Stomach (tissue), 4 donors: Measurements from ENCODE around the gene TTLL3.

Experiments
- CTCF ChIP-seq, 7 experiments: fragments of 450-650 bp in 4 of 7; fragments of 200-600 bp in 3 of 7; sonication (generic) in 3 of 7; IDR thresholded peaks; one replicate each; pipeline ENCODE4 v1.5.1; 2016 to 2019; ENCODE audit warnings: antibody characterized with exemption in 7 of 7, control low read depth in 2 of 7, mild to moderate bottlenecking in 1 of 7
- POLR2A ChIP-seq, 4 donors: fragments of 450-650 bp; IDR thresholded peaks; one replicate each; pipeline ENCODE4 v1.6.1; 2016; ENCODE audit warnings: antibody characterized with exemption in 4 of 4, control low read depth in 2 of 4, mild to moderate bottlenecking in 1 of 4, moderate library complexity in 1 of 4

GRCh38 chr3:9866639-9867038 lies 56.6 kb downstream of the TTLL3 start:
- no peak for TF ChIP-seq CTCF (IDR thresholded peaks at IDR 0.05)
- TF ChIP-seq POLR2A (IDR thresholded peaks at IDR 0.05), result no peak
